BE2C (cell line): ENCODE data around the gene JAK1.
A peak's percentile ranks its signal among the peaks of the same experiment; 100 is the strongest.

Experiments
- DNase-seq: peaks from one replicate; pipeline ENCODE4 v3.0.0-alpha.2; 2020
- H3K27me3 ChIP-seq: fragments of 250-450 bp; sonication (Bioruptor Pico); 2 replicates; pipeline ENCODE4 v1.5.1; 2020; ENCODE audit warnings: mild to moderate bottlenecking
- H3K36me3 ChIP-seq: fragments of 250-450 bp; sonication (Bioruptor Pico); 2 replicates; pipeline ENCODE4 v1.5.1; 2020; ENCODE audit warnings: mild to moderate bottlenecking
- H3K4me1 ChIP-seq: fragments of 250-450 bp; sonication (Bioruptor Pico); 2 replicates; pipeline ENCODE4 v1.5.1; 2020
- H3K4me3 ChIP-seq: 2 replicates; pipeline ENCODE4 v1.5.1; 2011; ENCODE audit warnings: low read depth, low read length
- H3K9me3 ChIP-seq: fragments of 250-450 bp; sonication (Bioruptor Pico); 2 replicates; pipeline ENCODE4 v1.5.1; 2020
- TF ChIP-seq, protein P1 (sequence below): IDR thresholded peaks from 2 replicates; pipeline ENCODE4 v1.5.1; 2012; ENCODE audit warnings: mild to moderate bottlenecking, low read depth, low read length

JAK1 gene

GRCh38 chr1:64909031-64909430 is 57.3 kb downstream of the JAK1 start:
- no peak for DNase-seq
- TF ChIP-seq, protein P1, sequence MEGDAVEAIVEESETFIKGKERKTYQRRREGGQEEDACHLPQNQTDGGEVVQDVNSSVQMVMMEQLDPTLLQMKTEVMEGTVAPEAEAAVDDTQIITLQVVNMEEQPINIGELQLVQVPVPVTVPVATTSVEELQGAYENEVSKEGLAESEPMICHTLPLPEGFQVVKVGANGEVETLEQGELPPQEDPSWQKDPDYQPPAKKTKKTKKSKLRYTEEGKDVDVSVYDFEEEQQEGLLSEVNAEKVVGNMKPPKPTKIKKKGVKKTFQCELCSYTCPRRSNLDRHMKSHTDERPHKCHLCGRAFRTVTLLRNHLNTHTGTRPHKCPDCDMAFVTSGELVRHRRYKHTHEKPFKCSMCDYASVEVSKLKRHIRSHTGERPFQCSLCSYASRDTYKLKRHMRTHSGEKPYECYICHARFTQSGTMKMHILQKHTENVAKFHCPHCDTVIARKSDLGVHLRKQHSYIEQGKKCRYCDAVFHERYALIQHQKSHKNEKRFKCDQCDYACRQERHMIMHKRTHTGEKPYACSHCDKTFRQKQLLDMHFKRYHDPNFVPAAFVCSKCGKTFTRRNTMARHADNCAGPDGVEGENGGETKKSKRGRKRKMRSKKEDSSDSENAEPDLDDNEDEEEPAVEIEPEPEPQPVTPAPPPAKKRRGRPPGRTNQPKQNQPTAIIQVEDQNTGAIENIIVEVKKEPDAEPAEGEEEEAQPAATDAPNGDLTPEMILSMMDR, result no peak
- H3K27me3 ChIP-seq, result no peaks in the 10 kb centered on the region
- H3K4me1 ChIP-seq, result no peaks in the 10 kb centered on the region
- H3K9me3 ChIP-seq, result no peaks in the 10 kb centered on the region
- H3K4me3 ChIP-seq, result no peak overlapping the region
- H3K36me3 ChIP-seq, result no peaks in the 10 kb centered on the region

GRCh38 chr1:64908575-64908974 is 57.8 kb downstream of the JAK1 start:
- TF ChIP-seq, protein P1, result no peak

GRCh38 chr1:64906447-64906846 is 59.9 kb downstream of the JAK1 start:
- no peak for DNase-seq
- H3K4me3 ChIP-seq, result no peak overlapping the region
- no peaks in the 10 kb centered on the region for H3K27me3 ChIP-seq
- H3K36me3 ChIP-seq, result no peaks in the 10 kb centered on the region
- H3K4me1 ChIP-seq, result no peaks in the 10 kb centered on the region
- H3K9me3 ChIP-seq, result no peaks in the 10 kb centered on the region
- TF ChIP-seq, protein P1, result no peak

More at GRCh38 chr1:64908575-64908974, 57.8 kb downstream of the JAK1 start:
- H3K4me3 ChIP-seq, result no peak overlapping the region
- H3K4me1 ChIP-seq, result no peaks in the 10 kb centered on the region
- DNase-seq, result no peak
- no peaks in the 10 kb centered on the region for H3K9me3 ChIP-seq
- H3K36me3 ChIP-seq, result no peaks in the 10 kb centered on the region
- H3K27me3 ChIP-seq, result no peaks in the 10 kb centered on the region

DNA sequence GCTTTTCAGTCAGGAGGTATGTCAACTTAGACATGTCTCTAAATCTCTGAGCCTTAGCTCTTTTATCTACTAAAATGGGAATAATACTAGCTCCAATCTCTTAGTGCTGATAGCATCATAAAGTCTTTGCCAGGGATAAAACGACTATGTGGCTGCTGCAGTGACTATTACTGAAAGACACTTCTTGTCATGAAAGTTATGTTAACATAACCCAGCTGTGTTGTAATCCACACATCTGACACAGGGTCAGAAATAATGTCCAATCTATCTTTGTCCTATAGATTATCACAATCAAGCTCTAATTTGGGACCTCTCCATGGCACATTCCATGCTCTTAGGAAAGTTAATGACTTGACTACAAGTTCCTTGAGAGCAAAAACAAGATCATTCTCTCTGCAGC is 62.8 kb downstream of the JAK1 start:
- no peaks in the 10 kb centered on the region for H3K36me3 ChIP-seq
- no peak overlapping the region for H3K4me3 ChIP-seq
- no peaks in the 10 kb centered on the region for H3K27me3 ChIP-seq
- DNase-seq, result no peak
- TF ChIP-seq, protein P1, result no peak
- no peaks in the 10 kb centered on the region for H3K9me3 ChIP-seq
- no peaks in the 10 kb centered on the region for H3K4me1 ChIP-seq

- no peak overlapping the region for H3K4me3 ChIP-seq
- DNase-seq, result peak; percentile 6
- H3K27me3 ChIP-seq, result no peaks in the 10 kb centered on the region
- H3K9me3 ChIP-seq, result no peaks in the 10 kb centered on the region
- H3K4me1 ChIP-seq, result peaks cover 7% of the 10 kb centered on the region; the same call in 1 of the 2 replicates
- TF ChIP-seq, protein P1, result no peak
- no peaks in the 10 kb centered on the region for H3K36me3 ChIP-seq
These were observed 64.7 kb downstream of the JAK1 start for GRCh38 chr1:64901663-64902062.

- no peak for DNase-seq
- TF ChIP-seq, protein P1, result no peak
- Histone ChIP-seq H3K36me3 (no peaks in the 10 kb centered on the region), H3K27me3 (no peaks in the 10 kb centered on the region), H3K9me3 (no peaks in the 10 kb centered on the region), H3K4me1 (peaks cover 7% of the 10 kb centered on the region; the same call in 1 of the 2 replicates), H3K4me3 (no peak overlapping the region)
These were observed 65.4 kb downstream of the JAK1 start for GRCh38 chr1:64900916-64901315.
